HepG2 (cell line): ENCODE measurements around the gene DNMT1. TPM values are rescaled to one million over a fixed set of nuclear protein-coding genes. Genes with fewer than 3 reads are reported as not detected.
A peak's percentile ranks its signal among the peaks of the same experiment; 100 is the strongest.

Experiments
- ARNTL ChIP-seq: sonication (generic); formaldehyde crosslinking; IDR thresholded peaks from 2 replicates; pipeline ENCODE4 v1.4.0; 2020; ENCODE audit warnings: mild to moderate bottlenecking, missing genetic modification reagents
- ATF5 ChIP-seq: sonication (generic); formaldehyde crosslinking; IDR thresholded peaks from 2 replicates; pipeline ENCODE4 v1.4.0; 2020; ENCODE audit warnings: mild to moderate bottlenecking, low read depth, missing genetic modification reagents
- ERF ChIP-seq: IDR thresholded peaks from 2 replicates; pipeline ENCODE4 v1.6.1; 2018; ENCODE audit warnings: missing biosample characterization, missing genetic modification reagents
- FOXA3 ChIP-seq: IDR thresholded peaks from 2 replicates; pipeline ENCODE4 v1.6.1; 2016; ENCODE audit warnings: missing genetic modification reagents, missing compliant biosample characterization
- GATA4 ChIP-seq: sonication (generic); IDR thresholded peaks from 2 replicates; pipeline ENCODE4 v1.6.1; 2016; ENCODE audit warnings: antibody characterized with exemption, low read depth, borderline replicate concordance
- GATAD1 ChIP-seq: IDR thresholded peaks from 2 replicates; pipeline ENCODE4 v1.6.1; 2016; ENCODE audit warnings: missing genetic modification reagents, missing compliant biosample characterization
- HDAC2 ChIP-seq: sonication (generic); formaldehyde crosslinking; IDR thresholded peaks from 2 replicates; pipeline ENCODE4 v1.4.0; 2020; ENCODE audit warnings: missing genetic modification reagents
- MYNN ChIP-seq: sonication (generic); formaldehyde crosslinking; IDR thresholded peaks from 2 replicates; pipeline ENCODE4 v1.4.0; 2020; ENCODE audit warnings: mild to moderate bottlenecking, low read depth, missing genetic modification reagents
- NFE2L2 ChIP-seq: fragments of 150-350 bp; IDR thresholded peaks from 2 replicates; pipeline ENCODE4 v1.6.1; 2014; ENCODE audit warnings: low read length
- NFKB2 ChIP-seq: sonication (generic); formaldehyde crosslinking; IDR thresholded peaks from 2 replicates; pipeline ENCODE4 v1.4.0; 2020; ENCODE audit warnings: missing genetic modification reagents, borderline replicate concordance
- PCBP1 ChIP-seq: fragments of 200-400 bp; formaldehyde crosslinking; IDR thresholded peaks from 2 replicates; pipeline ENCODE4 v1.6.1; 2017; ENCODE audit warnings: mild to moderate bottlenecking, low read depth, low read length, borderline replicate concordance
- POGZ ChIP-seq: sonication (generic); formaldehyde crosslinking; IDR thresholded peaks from 2 replicates; pipeline ENCODE4 v1.4.0; 2020; ENCODE audit warnings: mild to moderate bottlenecking, missing genetic modification reagents
- RFX3 ChIP-seq: IDR thresholded peaks from 2 replicates; pipeline ENCODE4 v1.6.1; 2016; ENCODE audit warnings: missing biosample characterization, missing genetic modification reagents
- SKI ChIP-seq: fragments of 450-650 bp; IDR thresholded peaks from one replicate; pipeline ENCODE4 v1.6.1; 2018; ENCODE audit warnings: mild to moderate bottlenecking; ENCODE audit not compliant: partially characterized antibody
- SMAD1 ChIP-seq: sonication (generic); formaldehyde crosslinking; IDR thresholded peaks from 2 replicates; pipeline ENCODE4 v1.4.0; 2020; ENCODE audit warnings: missing genetic modification reagents, low read depth, mild to moderate bottlenecking, borderline replicate concordance
- SMARCC2 ChIP-seq: fragments of 450-650 bp; IDR thresholded peaks from 2 replicates; pipeline ENCODE4 v1.6.1; 2017; ENCODE audit warnings: antibody characterized with exemption, mild to moderate bottlenecking
- SP1 ChIP-seq, 2 experiments: fragments of 450-650 bp in 1 of 2; sonication (generic) in 1 of 2; formaldehyde crosslinking in 1 of 2; IDR thresholded peaks; 2 replicates each; pipeline versions ENCODE4 v1.4.0 to v1.6.1; 2016 to 2020; ENCODE audit warnings: missing genetic modification reagents in 1 of 2
- ZEB1 ChIP-seq: IDR thresholded peaks from 2 replicates; pipeline ENCODE4 v1.6.1; 2012; ENCODE audit warnings: mild to moderate bottlenecking, low read depth, inconsistent platforms; ENCODE audit not compliant: insufficient replicate concordance
- ZKSCAN1 ChIP-seq: fragments of 150-350 bp; IDR thresholded peaks from 2 replicates; pipeline ENCODE4 v1.6.1; 2014; ENCODE audit warnings: low read length
- ZNF274 ChIP-seq: sonication (generic); formaldehyde crosslinking; IDR thresholded peaks from 2 replicates; pipeline ENCODE4 v1.5.1; 2020; ENCODE audit warnings: mild to moderate bottlenecking, missing genetic modification reagents
- ZNF432 ChIP-seq: sonication (generic); formaldehyde crosslinking; IDR thresholded peaks from 2 replicates; pipeline ENCODE4 v1.5.0; 2020; ENCODE audit warnings: missing genetic modification reagents, mild to moderate bottlenecking, borderline replicate concordance
- polyA plus RNA-seq, 8 experiments: library from polyadenylated mRNA; depleted of rRNA in 3 of 8; stranded (reverse) in 7 of 8; unstranded in 1 of 8; fragments of >200 nt; fragmentation: Illumina TruSeq in 4 of 8; extraction: Trizol in 4 of 8; gene quantifications; 2 replicates each; pipeline versions ENCODE4 v1.2.1 to v1.2.3, GENCODE V29; 2011 to 2016; ENCODE audit warnings: low read depth in 4 of 8, missing spikeins in 1 of 8, mixed read lengths in 1 of 8; ENCODE audit not compliant: insufficient read depth in 1 of 8
- total RNA-seq, 5 experiments: library from RNA; depleted of rRNA; stranded (reverse); fragments of >200 nt; fragmentation: Illumina TruSeq; extraction: Trizol; gene quantifications; 2 replicates each; pipeline ENCODE4 v1.2.3, GENCODE V29; 2016; ENCODE audit warnings: low read depth in 1 of 5
- TF ChIP-seq, protein P1 (sequence below): IDR thresholded peaks from 2 replicates; pipeline ENCODE4 v1.6.1; 2012; ENCODE audit warnings: low read depth, low read length, improper control_type of control experiment
- TF ChIP-seq, protein P2 (sequence below): IDR thresholded peaks from 2 replicates; pipeline ENCODE4 v1.6.1; 2016; ENCODE audit warnings: low read depth, control low read depth
- TF ChIP-seq, protein P3 (sequence below): sonication (generic); formaldehyde crosslinking; IDR thresholded peaks from 2 replicates; pipeline ENCODE4 v1.8.0; 2022; ENCODE audit warnings: mild to moderate bottlenecking, missing genetic modification reagents, borderline replicate concordance

DNMT1 gene
- total and polyA plus RNA-seq, 2 of the 13 experiments (the other 11 are each of a cell fraction or from before 2014, with no cell fraction given) = 31.2 to 91.1 TPM

DNA sequence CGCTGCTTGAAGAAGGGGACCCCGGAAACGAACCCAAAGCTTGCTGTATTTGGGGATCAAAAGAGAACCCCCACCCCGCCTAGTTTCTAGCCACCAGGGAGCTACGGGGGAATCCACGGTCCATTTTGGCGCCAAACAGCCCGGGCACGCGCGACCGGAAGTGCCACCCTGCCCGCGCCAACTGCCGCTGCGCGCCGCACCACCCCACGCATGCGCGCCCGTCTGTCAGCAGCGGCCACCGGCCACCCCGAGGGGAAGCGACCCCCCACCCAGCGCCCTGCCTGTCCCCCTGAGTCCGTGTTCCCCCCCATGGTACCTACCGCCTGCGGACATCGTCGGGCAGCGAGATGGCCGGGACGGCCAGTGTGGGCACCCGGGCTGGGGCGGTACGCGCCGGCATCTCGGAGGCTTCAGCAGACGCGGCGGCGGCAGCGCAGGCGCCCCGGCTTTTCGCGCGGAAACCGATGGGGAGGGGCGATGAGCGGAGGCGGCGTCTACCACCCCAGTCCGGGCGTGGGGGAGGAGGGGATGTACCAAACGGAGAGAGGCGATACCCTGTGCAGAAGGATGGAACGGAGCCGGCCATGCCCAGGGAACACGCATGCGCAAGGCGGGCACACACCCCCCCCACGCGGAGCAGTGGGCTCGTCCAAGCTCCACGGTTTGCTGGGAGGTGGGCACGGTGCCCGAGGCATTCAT lies at the start of gene DNMT1 (continued):
- TF ChIP-seq GATAD1 (CRISPR knock-in tag) (peak; percentile 89), SP1 (IDR thresholded peaks at IDR 0.05) (no peak), SP1 (CRISPR knock-in tag; IDR thresholded peaks at IDR 0.05) (peak; percentile 56; the same call in 1 of the 2 replicates), ZKSCAN1 (no peak), ZNF274 (CRISPR knock-in tag) (peak; percentile 73; the same call in 1 of the 2 replicates), NFKB2 (peak; percentile 46; the same call in 1 of the 2 replicates), ATF5 (CRISPR knock-in tag) (no peak), GATA4 (no peak), NFE2L2 (no peak), SMAD1 (CRISPR knock-in tag) (peak; percentile 88; the same call in 1 of the 2 replicates), RFX3 (no peak), ERF (no peak), ARNTL (CRISPR knock-in tag) (no peak), HDAC2 (CRISPR knock-in tag) (peak; percentile 32; the same call in 1 of the 2 replicates), MYNN (CRISPR knock-in tag) (no peak), SMARCC2 (no peak), SKI (peak; percentile 10), POGZ (CRISPR knock-in tag) (peak; percentile 76), FOXA3 (peak; percentile 36; the same call in 1 of the 2 replicates), PCBP1 (peak; percentile 78; the same call in 1 of the 2 replicates), ZEB1 (peak; percentile 10), ZNF432 (CRISPR knock-in tag) (no peak)
- TF ChIP-seq, protein P1, sequence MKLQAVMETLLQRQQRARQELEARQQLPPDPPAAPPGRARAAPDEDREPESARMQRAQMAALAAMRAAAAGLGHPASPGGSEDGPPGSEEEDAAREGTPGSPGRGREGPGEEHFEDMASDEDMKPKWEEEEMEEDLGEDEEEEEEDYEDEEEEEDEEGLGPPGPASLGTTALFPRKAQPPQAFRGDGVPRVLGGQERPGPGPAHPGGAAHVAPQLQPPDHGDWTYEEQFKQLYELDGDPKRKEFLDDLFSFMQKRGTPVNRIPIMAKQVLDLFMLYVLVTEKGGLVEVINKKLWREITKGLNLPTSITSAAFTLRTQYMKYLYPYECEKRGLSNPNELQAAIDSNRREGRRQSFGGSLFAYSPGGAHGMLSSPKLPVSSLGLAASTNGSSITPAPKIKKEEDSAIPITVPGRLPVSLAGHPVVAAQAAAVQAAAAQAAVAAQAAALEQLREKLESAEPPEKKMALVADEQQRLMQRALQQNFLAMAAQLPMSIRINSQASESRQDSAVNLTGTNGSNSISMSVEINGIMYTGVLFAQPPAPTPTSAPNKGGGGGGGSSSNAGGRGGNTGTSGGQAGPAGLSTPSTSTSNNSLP = no peak
- TF ChIP-seq, protein P2, sequence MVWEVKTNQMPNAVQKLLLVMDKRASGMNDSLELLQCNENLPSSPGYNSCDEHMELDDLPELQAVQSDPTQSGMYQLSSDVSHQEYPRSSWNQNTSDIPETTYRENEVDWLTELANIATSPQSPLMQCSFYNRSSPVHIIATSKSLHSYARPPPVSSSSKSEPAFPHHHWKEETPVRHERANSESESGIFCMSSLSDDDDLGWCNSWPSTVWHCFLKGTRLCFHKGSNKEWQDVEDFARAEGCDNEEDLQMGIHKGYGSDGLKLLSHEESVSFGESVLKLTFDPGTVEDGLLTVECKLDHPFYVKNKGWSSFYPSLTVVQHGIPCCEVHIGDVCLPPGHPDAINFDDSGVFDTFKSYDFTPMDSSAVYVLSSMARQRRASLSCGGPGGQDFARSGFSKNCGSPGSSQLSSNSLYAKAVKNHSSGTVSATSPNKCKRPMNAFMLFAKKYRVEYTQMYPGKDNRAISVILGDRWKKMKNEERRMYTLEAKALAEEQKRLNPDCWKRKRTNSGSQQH = peak; percentile 94
- TF ChIP-seq, protein P3, sequence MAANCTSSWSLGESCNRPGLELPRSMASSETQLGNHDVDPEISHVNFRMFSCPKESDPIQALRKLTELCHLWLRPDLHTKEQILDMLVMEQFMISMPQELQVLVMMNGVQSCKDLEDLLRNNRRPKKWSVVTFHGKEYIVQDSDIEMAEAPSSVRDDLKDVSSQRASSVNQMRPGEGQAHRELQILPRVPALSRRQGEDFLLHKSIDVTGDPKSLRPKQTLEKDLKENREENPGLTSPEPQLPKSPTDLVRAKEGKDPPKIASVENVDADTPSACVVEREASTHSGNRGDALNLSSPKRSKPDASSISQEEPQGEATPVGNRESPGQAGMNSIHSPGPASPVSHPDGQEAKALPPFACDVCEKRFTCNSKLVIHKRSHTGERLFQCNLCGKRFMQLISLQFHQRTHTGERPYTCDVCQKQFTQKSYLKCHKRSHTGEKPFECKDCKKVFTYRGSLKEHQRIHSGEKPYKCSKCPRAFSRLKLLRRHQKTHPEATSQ = no peak
